ENCODE measurements around the gene KLHL4.

- TF ChIP-seq CTCF (CRISPR knock-in tag; IDR thresholded peaks at IDR 0.05), result no peak
- TF ChIP-seq GABPA (IDR thresholded peaks at IDR 0.05; ENCODE audit: low read depth, low read length), result no peak
- TF ChIP-seq GABPA (CRISPR knock-in tag; IDR thresholded peaks at IDR 0.05; ENCODE audit: low read depth), result no peak
- TF ChIP-seq SNAPC5 (CRISPR knock-in tag; IDR thresholded peaks at IDR 0.05; ENCODE audit: borderline replicate concordance), result no peak
- TF ChIP-seq, protein P1, sequence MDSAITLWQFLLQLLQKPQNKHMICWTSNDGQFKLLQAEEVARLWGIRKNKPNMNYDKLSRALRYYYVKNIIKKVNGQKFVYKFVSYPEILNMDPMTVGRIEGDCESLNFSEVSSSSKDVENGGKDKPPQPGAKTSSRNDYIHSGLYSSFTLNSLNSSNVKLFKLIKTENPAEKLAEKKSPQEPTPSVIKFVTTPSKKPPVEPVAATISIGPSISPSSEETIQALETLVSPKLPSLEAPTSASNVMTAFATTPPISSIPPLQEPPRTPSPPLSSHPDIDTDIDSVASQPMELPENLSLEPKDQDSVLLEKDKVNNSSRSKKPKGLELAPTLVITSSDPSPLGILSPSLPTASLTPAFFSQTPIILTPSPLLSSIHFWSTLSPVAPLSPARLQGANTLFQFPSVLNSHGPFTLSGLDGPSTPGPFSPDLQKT (CRISPR knock-in tag; IDR thresholded peaks at IDR 0.05; ENCODE audit: borderline replicate concordance), result no peak
- no peak for TF ChIP-seq ZBTB7A (CRISPR knock-in tag; IDR thresholded peaks at IDR 0.05)
- no peak for TF ChIP-seq KDM2A (CRISPR knock-in tag; IDR thresholded peaks at IDR 0.05; ENCODE audit: borderline replicate concordance, low read depth)
- no peak for TF ChIP-seq EP300 (IDR thresholded peaks at IDR 0.05; ENCODE audit: low read depth in 2 of 2, low read length in 2 of 2)
- TF ChIP-seq EP300 (CRISPR knock-in tag; IDR thresholded peaks at IDR 0.05; ENCODE audit: borderline replicate concordance), result no peak
- TF ChIP-seq TAF1 (CRISPR knock-in tag; IDR thresholded peaks at IDR 0.05), result no peak
- TF ChIP-seq, protein P2, sequence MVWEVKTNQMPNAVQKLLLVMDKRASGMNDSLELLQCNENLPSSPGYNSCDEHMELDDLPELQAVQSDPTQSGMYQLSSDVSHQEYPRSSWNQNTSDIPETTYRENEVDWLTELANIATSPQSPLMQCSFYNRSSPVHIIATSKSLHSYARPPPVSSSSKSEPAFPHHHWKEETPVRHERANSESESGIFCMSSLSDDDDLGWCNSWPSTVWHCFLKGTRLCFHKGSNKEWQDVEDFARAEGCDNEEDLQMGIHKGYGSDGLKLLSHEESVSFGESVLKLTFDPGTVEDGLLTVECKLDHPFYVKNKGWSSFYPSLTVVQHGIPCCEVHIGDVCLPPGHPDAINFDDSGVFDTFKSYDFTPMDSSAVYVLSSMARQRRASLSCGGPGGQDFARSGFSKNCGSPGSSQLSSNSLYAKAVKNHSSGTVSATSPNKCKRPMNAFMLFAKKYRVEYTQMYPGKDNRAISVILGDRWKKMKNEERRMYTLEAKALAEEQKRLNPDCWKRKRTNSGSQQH (CRISPR knock-in tag; IDR thresholded peaks at IDR 0.05; ENCODE audit: low read depth), result no peak
- TF ChIP-seq, protein P3, sequence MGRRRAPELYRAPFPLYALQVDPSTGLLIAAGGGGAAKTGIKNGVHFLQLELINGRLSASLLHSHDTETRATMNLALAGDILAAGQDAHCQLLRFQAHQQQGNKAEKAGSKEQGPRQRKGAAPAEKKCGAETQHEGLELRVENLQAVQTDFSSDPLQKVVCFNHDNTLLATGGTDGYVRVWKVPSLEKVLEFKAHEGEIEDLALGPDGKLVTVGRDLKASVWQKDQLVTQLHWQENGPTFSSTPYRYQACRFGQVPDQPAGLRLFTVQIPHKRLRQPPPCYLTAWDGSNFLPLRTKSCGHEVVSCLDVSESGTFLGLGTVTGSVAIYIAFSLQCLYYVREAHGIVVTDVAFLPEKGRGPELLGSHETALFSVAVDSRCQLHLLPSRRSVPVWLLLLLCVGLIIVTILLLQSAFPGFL (CRISPR knock-in tag; IDR thresholded peaks at IDR 0.05), result no peak
- no peak for TF ChIP-seq EEA1 (CRISPR knock-in tag; IDR thresholded peaks at IDR 0.05; ENCODE audit: borderline replicate concordance)
- no peak for TF ChIP-seq SRY (CRISPR knock-in tag; IDR thresholded peaks at IDR 0.05)
Measured at GRCh38 chrX:87621697-87622096, 104.1 kb downstream of the KLHL4 start.
